Measurements from ENCODE around the gene PMAIP1.
"Not testable (repeated sequence)": the region's sequence is repeated elsewhere in the genome, so short reads cannot be mapped to it uniquely, and the experiment has no call there.

The PMAIP1 gene

GRCh38 chr18:59885579-59886163 is 14.1 kb upstream of the PMAIP1 start:
- FAIRE-seq, result no peak

GRCh38 chr18:59886399-59886798 is 13.4 kb upstream of the PMAIP1 start:
- not testable (repeated sequence) for FAIRE-seq

- FAIRE-seq, result no peak
Observed at GRCh38 chr18:59892123-59892522, 7.7 kb upstream of the PMAIP1 start.

- no peak for FAIRE-seq
Observed at GRCh38 chr18:59893971-59894370, 5.8 kb upstream of the PMAIP1 start.

- FAIRE-seq, result no peak
Observed at GRCh38 chr18:59897321-59897954, 2.4 kb upstream of the PMAIP1 start.

GRCh38 chr18:59898093-59898492 is 1.7 kb upstream of the PMAIP1 start:
- no peak for FAIRE-seq

GRCh38 chr18:59898609-59899297 is 1.0 kb upstream of the PMAIP1 start:
- no peak for FAIRE-seq

- FAIRE-seq, result no peak
Observed at GRCh38 chr18:59900222-59901128, 679 bp downstream of the PMAIP1 start.

- FAIRE-seq, result no peak
Observed at GRCh38 chr18:59902131-59902992, 2.6 kb downstream of the PMAIP1 start.

GRCh38 chr18:59902993-59903610 is 3.3 kb downstream of the PMAIP1 start:
- no peak for FAIRE-seq

GRCh38 chr18:59904011-59904601 is 4.3 kb downstream of the PMAIP1 start:
- no peak for FAIRE-seq

- FAIRE-seq, result no peak
Observed at GRCh38 chr18:59905686-59906091, 5.9 kb downstream of the PMAIP1 start.

- FAIRE-seq, result no peak
Observed at GRCh38 chr18:59906203-59906602, 6.4 kb downstream of the PMAIP1 start.

- FAIRE-seq, result no peak
Observed at GRCh38 chr18:59907172-59907571, 7.4 kb downstream of the PMAIP1 start.

GRCh38 chr18:59907660-59908059 is 7.9 kb downstream of the PMAIP1 start:
- no peak for FAIRE-seq

- FAIRE-seq, result no peak
Observed at GRCh38 chr18:59908799-59909198, 9.0 kb downstream of the PMAIP1 start.

- FAIRE-seq, result no peak
Observed at GRCh38 chr18:59909289-59910036, 9.7 kb downstream of the PMAIP1 start.

- no peak for FAIRE-seq
Observed at GRCh38 chr18:59910967-59911366, 11.2 kb downstream of the PMAIP1 start.

GRCh38 chr18:59911600-59911999 is 11.8 kb downstream of the PMAIP1 start:
- FAIRE-seq, result no peak

GRCh38 chr18:59912007-59912550 is 12.3 kb downstream of the PMAIP1 start:
- FAIRE-seq, result no peak

All from colon (tissue), 2 donors.